ENCODE results near the gene DNASE1L3.

DNASE1L3 gene

DNA sequence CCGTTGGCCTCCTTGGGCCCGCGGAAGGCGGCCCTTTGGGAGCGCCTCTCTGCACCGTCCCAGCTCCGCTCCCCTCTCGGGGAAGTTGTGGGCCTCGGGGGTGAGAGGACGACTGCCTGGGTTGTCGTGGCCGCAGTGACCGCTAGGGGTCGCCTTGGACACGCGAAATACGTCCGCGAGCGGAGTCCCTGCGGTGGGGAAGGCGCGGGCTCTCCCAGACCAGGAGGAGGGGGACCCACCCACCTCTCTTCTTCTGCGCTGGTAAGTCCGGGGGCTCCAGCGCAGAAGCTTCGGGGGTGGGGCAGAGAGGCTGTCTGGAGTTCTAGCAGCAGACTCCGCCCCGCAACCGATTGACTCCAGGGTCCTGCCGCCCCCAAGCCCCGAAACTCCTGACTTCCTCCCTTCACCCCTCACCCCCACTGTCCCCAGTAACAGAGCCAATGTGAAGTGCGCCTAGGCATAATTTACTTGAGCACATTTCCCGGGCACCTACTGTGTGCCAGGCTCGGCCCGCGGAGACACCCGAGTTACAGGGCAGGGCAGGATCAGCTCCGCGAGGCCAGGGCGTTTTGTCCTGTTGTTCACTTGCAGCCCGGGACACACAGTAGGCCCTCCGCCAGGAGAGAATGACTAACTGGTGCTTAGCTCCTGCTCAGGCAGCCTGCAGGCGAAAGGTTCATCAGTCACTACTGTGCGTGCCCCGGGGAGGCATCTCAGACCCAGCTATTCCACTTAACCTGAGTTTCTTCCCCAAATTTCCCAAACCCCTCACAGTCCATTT is 32.8 kb downstream of the DNASE1L3 start:
- DNase-seq (ENCODE audit: low spot score) = peak; percentile 87

DNA sequence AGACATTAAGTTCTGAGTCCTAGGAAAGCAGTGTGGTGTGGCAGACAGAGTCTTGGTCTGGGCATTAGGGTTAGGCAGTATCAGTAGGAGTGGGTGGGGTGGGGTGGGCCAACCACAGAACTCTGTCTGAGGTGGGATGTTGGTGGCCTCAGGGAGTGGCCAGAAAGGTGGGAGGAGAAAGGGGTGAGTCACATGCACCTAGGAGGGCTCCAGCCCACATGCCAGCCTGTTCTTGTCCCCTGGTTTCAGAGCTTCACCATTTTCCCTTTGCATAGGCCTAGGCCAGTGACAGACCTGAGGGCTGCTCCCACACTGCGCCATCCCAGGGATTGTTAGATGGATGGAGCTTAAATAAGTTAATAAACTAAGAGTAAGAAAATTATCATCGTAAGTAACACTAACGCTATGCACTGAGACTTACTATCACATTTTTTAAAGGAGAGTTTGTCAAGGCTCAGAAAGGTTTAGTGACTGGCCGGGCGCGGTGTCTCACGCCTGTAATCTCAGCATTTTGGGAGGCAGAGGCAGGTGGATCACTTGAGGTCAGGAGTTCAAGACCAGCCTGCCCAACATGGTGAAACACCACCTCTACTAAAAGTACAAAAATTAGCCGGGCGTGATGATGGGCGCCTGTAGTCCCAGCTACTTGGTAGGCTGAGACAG is 33.8 kb downstream of the DNASE1L3 start:
- DNase-seq (ENCODE audit: low spot score) = no peak

GRCh38 chr3:58176185-58176530 is 34.6 kb downstream of the DNASE1L3 start:
- no peak for DNase-seq (ENCODE audit: low spot score)

DNA sequence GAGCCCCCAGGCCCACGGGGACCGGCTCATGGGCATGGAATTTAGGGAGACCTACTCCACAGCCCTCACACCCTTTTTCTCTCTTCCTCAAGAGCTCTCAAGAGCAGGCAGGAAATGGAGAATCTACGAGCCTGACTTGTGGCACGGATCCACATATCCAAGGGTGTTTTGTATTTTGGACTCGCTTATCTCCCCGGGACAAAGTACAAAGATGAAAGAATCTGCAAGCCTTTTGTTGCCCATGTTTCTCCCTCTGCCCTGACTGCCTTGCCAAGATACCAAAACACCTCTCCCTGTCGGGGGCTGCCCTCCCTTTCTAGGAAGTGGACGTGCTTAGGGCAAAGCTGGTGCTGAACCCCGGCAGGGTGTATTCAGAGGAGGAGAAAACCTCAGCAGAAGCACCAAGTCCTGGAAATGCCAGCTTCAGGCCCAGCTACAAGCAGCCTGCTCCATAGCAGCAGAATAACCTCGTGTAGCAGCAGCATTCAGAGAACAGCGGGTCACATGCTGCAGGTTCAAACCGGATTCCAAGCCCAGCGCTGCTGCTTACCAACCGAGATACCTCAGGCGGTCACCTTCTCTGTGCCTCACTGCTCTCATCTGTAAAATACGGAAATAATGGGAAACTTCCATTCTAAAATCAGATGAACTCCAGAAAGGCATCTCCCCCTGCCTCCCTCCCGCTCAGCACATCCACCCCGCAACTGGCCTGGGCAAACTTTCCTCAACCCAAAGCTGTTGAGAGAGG is 35.2 kb downstream of the DNASE1L3 start:
- no peak for DNase-seq (ENCODE audit: low spot score)

- DNase-seq (ENCODE audit: low spot score) = no peak
Measured at GRCh38 chr3:58175187-58175436, 35.7 kb downstream of the DNASE1L3 start.

DNA sequence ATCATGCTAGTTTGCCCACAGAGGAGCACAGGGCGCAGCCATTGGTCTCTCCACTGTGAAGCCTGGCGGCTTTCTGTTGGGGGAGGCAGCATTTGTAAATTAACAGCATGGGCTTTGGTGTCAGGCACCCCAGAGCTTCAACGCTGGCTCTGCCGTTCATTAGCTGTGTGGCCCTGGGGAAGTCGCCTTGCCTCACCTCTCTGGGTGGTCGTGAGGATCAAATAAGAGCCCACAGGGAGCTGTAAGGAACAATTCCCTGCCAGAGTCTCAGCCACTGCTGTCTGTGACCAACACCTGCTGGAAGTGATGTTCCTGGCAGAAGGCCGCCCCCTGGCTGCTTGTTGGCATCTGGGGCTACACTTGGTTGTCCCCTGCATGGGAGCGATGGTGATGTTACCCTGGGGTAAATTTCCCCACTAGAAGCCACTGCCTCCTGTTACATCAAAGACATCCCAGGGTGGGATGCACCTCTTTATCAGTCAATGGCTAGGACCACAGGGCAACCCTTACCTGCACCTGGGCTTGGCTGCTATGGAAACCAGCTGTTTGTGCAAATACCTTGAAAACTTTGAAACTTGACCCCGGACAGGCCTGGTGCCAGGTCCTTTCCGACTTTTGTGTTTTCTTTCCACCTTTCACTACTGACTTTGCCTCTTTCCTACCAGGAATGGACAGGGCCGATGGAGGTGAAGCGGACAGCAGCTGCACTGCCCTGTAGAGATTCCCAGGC is 36.9 kb downstream of the DNASE1L3 start:
- DNase-seq (ENCODE audit: low spot score) = no peak

DNA sequence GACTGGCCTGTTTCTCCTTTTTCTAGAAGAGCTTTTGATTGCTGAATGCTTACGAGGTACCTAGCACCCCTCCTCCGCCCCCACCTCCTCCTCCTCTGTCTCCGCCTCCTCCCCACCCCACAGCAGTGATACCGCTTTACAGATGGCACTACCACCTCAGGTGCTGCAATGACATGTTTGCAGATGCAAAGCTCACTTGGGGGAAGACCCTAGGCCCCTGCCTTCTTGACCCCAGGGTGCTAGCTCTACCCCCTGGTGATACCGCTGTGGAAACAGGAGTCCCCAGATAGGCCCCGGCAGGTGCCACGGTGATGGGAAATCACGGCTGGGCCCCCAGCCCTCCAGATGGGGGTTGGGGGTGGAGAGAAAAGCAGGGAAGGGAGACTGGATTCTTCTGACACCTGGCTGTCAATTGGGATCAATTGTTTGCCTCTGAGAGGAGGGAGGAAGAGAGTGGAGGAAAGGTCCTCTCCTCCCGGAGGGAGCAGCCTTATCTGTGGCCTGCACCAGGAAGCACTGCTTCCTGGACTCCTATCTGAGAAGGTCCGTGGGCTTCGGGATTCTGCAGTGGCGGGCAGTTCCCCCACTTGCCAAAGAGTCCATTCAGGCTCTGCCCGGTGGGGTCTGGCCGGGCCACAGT is 37.6 kb downstream of the DNASE1L3 start:
- DNase-seq (ENCODE audit: low spot score) = no peak

GRCh38 chr3:58171126-58171525 is 39.6 kb downstream of the DNASE1L3 start:
- DNase-seq (ENCODE audit: low spot score) = no peak

DNA sequence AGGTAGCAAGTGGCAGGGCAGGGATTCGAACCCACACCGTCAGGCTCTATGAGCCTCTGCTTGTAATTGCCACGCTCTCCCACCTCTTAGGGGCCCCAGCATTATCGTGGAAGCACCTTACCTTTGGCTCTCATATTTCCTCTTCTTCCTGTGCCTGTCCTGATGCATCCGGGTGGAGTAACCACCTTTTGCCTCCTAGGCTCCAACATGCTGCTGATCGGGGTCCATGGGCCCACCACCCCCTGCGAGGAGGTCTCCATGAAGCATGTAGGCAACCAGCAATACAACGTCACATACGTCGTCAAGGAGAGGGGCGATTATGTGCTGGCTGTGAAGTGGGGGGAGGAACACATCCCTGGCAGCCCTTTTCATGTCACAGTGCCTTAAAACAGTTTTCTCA is 40.4 kb downstream of the DNASE1L3 start:
- DNase-seq (ENCODE audit: low spot score) = no peak

DNA sequence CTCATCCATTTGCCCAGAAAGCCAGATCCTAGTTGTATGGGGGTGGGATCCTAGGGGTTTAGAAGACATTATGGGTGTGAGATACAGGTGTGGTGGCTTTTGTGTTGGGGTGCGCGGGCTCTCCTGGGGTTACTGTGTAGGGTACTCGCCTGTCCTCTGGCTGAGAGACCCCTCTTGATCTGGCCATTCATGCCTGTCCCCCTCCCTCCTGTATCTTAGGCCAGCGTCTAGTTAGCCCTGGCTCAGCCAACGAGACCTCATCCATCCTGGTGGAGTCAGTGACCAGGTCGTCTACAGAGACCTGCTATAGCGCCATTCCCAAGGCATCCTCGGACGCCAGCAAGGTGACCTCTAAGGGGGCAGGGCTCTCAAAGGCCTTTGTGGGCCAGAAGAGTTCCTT is 41.4 kb downstream of the DNASE1L3 start:
- no peak for DNase-seq (ENCODE audit: low spot score)

- no peak for DNase-seq (ENCODE audit: low spot score)
Measured at GRCh38 chr3:58168498-58168897, 42.3 kb downstream of the DNASE1L3 start.

DNA sequence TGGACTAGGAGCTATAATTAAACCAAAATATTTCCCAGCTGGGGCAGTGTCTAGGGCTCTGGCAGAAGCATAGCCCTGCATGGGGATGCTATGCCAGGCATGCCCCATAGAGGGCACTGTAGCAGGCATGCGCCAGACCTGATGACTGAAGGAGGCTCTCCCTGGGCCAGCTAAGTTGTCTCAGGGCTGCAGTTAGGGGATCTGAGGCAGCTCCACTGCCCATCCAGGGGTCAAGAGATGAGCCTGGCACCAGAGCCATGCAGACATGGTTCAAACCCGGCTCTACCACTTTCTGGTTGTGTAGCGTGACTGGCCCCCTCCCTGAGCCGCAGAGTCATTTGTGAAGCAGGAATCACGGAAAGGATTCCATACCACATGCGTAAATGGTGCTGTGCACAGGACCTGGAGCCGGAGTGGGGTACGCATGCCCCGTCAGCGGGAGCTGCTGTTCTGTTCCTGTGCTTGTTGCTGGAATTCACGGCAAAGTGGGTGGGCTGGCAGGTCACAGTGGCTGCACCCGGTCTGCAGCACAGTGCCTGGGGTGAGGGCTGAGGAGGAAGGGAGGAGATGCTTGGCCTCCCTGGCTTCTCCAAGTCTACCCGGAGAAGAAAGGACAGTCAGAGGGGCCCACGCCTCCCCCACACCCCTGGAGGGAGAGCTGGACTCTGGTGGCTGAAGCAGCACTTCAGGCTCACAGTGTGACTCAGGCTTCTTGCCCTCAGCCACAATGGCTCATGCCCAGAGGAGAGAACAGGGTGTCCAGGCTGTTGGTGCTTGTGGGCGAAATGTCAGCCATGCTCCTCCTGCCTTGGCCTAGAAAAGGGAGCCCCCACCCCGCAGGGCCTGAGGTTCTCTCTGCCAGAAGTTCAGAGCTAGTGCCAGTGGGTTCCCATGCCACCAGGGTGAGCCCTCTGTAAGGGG is 43.1 kb downstream of the DNASE1L3 start:
- peak; percentile 86 for DNase-seq (ENCODE audit: low spot score)

- no peak for DNase-seq (ENCODE audit: low spot score)
Measured at GRCh38 chr3:58164906-58165821, 45.6 kb downstream of the DNASE1L3 start.

- DNase-seq (ENCODE audit: low spot score) = peak; percentile 36
Measured at GRCh38 chr3:58164199-58164879, 46.4 kb downstream of the DNASE1L3 start.

- peak; percentile 46 for DNase-seq (ENCODE audit: low spot score)
Measured at GRCh38 chr3:58163234-58163633, 47.5 kb downstream of the DNASE1L3 start.

- peak; percentile 83 for DNase-seq (ENCODE audit: low spot score)
Measured at GRCh38 chr3:58161435-58162398, 49.1 kb downstream of the DNASE1L3 start.

DNA sequence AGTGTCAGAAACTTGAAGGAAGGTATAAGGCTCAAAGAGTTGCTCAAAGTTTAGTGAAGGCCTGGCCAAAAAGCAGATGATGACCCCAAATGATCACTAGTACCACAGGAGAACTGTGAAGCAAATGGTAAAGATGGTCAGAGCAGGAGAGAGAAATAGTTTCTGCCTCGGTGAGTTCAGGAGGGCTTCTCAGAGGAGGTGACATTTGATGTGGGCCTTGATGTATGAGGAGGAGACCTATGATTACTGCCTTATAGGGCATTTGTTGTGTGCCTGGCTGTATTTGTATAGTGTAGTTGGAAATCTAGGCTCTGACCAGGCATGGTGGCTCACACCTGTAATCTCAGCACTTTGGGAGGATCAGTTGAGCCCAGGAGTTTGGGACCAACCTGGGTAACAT is 50.4 kb downstream of the DNASE1L3 start:
- no peak for DNase-seq (ENCODE audit: low spot score)

GRCh38 chr3:58158442-58159153 is 52.2 kb downstream of the DNASE1L3 start:
- no peak for DNase-seq (ENCODE audit: low spot score)

All from AG08396 (cell line).